Cerebellar nuclear complex (tissue), 1 donor: ENCODE measurements around the gene RAI1.

Experiments
- DNase-seq, 2 experiments: peaks; one replicate each; lab custom pipeline; 2025; lab: John Stamatoyannopoulos, UW

RAI1 gene

DNA sequence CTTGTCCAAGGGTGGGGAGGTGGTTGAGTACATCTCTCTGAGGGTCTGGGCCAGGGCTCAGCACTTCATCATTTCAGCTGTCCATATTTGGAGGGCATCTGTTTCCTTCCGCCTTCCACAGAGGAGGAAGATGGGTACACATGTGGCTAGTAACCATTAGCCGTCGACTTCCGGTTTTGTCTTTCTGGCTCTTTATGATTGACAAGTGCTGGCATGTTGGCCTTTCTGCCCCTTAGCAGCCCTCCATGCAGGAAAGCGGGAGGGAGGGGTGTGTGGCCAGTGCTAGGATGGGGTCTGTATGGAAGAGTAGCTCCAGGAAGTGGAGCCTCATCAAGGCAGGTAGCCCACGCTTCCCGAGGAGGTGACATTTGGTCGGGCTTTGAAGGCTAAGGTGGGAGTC is 69.6 kb downstream of the RAI1 start:
- no peak for DNase-seq

DNA sequence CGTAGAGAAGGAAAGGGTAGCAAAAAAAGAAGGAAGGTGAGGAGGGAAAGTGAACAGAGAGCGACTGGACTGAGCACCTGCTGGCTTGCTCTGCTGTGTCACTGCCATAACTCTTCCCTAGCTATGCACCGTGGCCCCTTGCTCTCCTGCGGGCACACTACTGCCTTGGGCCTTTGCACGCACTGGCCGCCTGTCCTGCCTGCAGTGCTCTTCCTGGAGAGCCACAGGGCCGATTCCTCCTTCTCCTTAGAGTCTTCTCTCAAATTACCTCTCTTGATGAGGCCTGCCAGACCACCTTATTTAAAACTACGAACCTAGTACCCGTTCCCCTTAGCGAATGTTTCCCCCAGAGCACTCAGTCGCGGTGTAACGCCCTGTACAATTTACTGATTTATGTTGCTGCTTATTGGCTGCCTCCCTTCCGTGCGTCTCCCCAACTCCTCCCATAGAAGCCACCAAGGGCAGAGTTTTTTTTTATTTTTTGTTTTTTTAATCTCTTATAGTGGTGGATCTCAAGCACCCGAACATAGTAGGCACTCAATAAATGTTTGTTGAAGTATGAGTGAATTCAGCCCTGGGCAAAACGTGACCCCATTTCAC is 70.3 kb downstream of the RAI1 start:
- DNase-seq, result no peak

DNA sequence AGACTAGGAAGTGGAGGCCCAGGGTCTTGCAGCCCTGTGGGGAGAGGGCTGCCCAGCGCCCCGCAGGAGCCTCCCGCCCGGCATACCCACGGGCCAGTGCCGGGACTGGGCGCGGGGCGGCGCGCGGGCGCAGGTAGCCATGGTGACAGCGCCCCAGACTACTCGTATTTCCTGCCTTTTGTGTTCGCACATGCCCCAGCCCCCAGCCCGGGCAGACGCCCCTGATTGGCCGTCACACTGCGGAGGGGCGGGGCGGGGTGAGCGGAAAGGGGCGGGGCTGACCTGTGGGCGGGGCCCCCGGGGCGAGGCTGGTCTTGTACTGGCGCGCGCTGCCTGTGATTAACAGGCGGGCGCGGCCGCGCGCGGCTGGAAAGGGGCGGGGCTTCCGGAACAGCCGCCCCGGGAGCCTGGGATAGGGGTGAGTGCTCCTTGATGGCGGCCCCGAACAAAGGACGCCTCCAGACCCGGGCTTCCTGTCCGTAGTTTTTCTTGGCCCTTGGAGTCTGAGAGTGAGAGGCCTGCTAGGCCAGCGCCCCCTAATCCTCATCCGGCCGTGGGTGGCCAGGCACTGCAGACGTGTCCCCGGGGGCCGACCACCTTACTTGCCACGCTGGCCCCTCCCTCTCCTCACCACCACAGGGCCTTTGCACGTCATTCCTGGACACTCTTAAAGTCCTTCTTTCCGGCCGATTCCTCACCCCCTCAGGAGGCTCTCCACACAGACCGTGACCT is 71.0 kb downstream of the RAI1 start:
- DNase-seq, result peak; percentile 47 to 52

DNA sequence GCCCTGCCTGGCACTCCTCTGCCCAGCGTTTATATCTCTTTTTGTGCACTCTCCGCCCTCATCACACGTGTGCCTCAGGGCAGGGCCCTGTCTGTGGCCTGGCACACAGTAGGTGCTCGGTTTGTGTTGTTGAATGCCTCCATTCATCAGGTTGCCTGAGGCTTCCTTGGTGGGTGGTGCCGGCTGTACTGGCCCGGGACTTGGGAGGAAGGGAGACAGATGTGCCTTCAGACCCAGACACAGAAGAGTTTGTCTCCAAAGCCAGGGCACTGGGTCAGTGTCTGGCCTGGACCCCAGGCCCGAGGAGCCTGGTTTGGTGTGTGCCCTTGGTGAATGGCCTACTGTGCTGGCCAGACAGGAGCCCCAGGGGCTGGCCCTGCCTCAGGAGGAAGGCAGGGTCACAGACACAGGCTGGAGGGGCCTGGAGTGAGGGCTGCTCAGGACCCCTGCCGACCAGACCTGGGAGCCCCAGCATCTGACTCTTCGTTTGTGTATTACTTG is 71.6 kb downstream of the RAI1 start:
- DNase-seq, result no peak

DNA sequence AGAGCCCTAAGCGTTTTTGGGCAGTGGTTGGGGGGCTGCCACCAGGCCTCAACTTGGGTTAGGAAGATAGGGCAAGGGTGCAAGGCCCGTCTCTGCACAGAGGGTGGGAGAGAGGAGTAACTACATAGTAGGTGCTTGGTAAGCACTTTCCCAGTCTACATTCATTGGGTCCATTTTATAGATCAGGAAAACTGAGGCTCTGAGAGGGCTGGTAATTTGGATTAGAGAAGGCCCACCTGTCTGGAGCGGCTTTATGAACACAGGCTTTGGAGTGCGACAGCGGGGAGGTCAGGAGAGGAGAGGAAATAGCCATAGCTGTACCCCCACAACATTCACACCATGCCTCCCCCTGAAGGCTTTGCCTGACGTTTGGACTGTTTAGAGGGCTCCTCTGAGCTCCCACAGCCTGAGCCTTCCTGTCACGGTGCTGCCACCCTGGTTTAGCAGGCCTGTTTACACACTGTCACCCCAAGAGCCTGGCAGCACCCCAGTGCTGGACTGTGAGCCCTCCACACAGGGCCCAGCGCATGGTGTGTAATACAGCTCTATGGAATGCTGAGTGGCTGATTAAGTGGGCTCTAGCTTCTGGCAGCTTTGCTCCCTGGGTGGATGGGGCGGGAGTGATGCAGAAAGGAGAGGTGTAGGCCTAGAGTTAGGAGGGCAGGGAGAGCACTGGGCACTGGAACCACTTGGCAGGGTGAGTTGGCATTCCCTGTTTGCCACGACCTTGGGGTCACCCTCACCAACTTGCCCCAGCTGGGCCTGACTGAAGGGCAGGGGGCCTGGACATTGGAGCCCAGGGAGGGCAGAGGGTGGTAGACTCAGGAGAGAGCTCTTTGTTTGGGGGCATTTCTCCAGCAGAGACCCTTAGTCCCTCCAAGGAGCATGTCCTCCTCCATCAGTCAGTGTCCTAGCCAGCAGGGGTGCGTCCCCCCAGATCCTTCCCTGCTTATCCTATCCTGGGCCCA is 73.7 kb downstream of the RAI1 start:
- DNase-seq, result no peak

DNA sequence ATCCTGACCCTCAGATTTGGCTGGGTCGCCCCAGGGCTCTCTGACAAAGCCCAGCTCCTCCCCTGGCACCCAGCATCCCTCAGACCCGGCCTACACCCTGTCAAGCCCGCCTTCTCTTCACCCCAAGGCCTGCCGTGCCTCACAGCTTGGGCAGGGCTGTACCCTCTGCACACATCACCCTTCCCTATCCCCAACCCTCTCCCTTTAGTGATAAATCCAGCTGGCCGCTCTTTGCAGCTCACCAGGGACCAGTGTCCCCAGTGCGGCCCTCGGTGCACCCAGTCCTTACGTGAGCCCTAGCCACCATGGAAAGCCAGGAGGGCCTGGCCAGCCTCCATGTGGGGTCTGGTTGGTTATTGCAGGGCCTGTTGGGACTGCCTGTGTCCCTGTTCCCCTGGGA is 74.5 kb downstream of the RAI1 start:
- DNase-seq, result no peak

DNA sequence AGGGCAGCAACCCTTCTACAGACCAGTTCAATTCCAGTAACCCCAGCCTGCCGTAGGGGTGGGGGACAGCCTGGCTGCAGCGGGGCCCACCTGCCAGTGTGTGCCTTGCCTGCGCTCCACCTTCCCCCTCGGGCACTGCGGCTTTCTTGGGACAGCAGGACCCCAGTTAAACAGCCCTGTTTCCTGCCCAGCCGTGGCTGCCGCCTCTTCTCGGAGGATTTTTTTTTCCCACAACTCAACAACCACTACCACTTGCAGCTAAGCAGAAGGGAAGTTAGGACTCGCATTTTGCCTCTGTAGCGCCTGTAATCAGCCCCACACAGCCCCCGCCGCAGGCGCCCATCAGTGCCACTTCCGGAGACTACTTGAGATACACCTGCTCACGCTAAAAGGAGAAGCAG is 76.1 kb downstream of the RAI1 start:
- DNase-seq, result no peak

DNA sequence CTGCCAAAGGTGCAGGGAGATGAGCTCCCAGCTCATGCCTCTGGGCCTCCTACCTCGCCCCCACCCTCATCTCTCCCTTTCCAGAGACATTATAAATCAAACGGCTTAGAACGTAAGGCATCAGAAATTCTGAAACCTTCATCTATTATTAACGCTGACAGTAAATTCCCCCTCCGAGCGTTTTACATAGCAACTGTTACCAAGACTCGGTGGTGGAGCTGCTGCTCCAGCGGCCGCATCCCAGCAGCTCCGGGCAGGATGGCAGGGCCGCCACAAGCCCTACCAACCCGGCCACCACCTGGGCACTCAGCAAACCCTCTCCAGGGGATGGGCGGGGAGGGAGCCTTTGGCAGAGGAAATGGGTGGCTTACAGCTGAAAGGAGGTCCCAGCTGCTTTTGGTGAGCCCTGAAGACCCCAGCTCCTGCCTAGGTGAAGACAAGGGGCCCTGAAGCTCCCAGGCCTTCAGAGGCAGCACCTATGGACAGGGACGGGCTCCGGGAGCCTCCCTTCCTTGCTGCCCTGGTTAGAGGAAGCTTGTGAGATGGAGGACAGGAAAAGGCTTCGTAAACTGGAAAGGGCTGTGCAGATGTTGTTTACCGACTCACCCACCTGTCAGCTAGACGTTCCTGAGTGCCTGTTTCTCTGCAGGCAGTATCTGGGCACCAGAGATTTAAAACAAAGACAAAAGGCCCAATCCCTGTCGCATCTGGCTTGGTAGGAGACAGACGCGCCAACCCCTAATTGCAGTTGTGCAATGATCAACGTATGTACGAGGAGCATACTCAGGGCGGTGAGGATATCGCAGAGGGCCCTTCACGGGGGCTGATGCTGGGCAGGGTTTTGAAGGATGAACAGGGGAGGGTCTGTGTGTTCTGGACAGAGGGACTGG is 76.9 kb downstream of the RAI1 start:
- no peak for DNase-seq

DNA sequence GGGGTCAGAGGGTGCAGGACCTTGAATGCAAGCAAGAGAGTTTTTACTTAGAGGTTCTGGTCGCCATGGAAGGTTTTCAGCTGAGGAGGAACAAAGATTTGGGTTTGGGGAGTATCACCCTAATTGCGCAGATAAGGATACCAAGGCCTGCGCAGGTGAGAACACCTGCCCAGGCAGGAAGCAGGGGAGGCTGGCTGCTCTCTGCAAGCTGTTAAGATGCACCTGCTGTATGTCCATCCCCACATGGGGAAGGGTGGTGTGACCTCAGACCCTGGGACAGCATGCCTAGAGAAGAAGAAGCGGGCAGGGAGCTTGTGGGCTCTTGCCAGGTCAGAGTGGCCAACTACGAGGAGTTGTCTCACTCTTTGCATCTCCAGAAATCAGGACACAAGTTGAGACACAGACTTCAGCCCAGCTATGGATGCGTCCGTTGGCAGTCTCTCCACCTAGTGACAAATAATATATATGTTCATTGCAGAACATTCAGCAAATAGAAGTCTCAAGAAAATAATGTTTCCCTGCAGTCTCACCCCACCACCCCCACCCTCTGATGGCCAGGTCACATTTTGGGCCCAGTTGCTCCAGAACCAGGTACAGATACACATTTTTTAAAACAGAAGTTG is 77.8 kb downstream of the RAI1 start:
- DNase-seq, result no peak

DNA sequence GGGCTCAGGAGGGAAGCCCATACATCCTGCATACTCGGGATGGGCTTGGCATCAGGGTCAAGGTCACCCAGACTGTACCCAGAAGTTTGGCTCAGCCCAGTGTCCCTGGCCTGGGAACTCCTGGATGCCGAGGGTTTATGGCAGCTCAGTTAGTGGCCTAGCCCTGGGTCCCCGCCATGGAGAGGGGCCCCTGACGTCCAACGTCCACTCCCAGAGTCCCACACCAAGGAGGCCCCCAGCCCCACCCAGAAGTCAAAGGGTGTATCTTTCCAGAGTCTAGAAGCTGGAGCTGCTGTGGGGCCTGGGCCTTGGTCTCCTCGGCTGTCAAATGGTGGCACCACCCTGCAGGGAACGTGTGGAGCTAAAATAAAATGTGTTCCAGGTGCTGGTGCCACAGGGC is 79.1 kb downstream of the RAI1 start:
- no peak for DNase-seq

DNA sequence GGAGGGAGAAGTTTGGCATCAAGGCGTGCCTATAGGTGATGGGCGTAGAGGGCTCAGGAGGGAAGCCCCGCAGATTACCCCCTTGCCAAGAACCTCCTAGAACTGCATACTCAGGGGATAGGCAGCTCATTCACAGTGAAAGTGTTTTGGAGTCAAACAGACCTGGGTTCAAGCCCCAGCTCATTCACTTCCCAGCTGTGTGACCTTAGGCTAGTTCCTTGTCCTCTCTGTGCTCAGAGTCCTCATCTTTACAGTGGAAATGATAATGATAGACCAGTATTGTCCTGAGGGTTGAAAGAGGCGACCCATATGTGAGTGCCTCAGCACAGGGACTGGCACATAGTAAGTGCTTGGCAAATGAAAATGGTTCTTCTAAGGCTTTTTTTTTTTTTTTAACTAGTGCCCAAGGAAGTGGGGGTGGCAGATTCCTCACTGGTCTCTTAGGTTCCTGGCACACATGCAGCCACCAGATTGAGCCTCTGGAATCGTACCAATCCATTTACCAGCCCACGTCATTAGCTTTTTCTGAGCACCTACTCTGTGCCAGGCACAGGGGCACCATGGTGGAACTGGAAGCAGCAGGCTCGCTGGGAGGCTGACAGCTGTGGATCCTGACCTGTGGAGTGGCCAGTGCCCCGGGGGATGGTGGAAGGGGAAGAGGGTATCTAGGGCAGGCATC is 79.8 kb downstream of the RAI1 start:
- no peak for DNase-seq

DNA sequence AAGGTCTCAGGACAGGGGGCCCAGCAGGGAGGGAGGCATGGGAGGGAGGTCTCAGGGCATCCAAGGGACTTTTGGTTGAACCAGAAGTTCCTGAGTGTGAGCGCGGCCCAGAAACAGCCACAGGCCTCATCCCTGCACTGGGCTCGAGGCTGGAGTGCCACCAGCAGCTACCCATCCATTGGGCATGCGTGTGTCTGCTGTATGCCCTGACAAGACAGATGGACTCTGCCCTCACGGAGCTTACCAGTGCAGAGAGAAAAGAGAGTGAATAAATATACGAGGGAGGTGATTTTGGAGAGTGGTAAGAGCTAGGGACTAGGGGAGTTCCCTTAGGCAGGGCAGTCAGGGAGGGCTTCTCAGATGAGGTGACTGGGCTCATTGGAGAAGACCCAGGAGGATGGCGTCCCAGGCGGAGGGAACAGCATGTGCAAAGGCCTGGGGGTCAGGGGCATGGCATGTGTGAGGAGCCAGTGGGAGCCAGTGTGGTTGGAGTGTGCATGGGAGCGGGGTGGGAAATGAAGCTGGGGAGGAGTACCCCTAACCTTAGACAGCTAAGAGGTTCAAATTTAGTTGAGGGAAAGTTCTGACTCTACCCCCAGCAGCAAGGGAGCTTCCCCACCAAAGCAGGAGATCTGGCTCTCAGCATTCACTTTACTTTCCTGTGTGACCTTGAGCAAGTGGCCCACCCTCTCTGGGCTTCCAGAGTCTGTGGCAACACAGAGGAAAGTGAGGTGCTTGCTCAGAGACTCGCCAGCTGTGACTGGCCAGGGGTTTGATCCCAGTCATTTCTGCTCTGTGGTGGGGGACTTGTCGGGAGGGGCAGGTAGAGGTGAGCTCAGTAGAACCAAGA is 80.9 kb downstream of the RAI1 start:
- no peak for DNase-seq

DNA sequence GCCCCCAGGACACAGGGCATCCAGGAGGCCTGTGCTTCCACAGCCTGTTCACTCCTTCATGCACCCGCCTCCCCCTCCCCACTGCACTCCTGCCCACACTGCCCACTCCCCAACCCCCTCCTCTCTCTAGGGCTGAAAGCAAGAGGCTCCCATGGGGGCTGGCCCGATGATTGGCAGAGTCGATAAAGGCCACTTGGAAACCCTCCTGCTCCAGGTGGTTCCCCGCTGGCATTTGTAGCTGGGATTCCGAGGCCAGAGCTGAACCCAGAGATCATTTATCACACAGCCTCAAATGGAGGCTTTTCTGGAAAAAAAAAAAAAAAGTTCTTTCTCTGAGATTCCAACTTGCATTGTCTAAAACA is 81.5 kb downstream of the RAI1 start:
- DNase-seq, result no peak

DNA sequence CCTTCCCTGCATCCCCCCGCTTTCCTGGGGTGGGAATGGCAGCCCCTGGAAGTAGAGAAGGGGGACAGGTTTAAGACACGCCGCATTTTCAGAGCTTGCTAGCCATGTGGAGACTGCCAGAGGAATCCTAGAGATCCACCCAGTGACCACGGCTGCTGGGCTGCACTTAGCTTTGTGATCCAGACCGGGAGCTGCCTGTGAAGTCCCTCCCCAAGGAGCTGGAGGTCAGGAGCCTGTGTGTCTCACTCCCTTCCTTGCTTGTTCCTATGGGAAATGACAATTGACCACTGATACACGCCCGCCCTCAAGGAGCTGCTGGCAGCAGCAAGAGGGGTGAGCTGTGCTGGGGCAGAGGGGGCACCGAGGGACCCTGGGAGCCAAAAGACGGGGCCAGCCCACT is 81.9 kb downstream of the RAI1 start:
- DNase-seq, result no peak

DNA sequence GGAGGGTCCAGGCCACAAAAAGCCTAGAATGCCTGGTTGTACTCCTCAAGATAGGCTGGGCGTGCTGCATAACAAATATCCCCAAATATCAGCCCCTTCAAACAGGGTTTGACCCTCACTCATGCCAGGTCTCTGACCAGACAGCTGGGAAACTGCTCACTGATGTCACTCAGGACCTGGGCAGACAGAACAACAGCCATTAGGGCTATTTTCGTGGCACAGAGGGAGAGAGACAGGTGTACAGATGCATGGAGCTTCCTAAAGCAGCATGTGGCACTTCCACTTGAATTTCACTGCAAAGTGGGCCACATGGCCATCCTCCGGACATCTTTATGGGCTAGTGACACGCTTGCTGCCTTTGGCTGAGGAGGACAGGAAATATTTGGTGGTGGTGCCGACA is 82.5 kb downstream of the RAI1 start:
- DNase-seq, result no peak

DNA sequence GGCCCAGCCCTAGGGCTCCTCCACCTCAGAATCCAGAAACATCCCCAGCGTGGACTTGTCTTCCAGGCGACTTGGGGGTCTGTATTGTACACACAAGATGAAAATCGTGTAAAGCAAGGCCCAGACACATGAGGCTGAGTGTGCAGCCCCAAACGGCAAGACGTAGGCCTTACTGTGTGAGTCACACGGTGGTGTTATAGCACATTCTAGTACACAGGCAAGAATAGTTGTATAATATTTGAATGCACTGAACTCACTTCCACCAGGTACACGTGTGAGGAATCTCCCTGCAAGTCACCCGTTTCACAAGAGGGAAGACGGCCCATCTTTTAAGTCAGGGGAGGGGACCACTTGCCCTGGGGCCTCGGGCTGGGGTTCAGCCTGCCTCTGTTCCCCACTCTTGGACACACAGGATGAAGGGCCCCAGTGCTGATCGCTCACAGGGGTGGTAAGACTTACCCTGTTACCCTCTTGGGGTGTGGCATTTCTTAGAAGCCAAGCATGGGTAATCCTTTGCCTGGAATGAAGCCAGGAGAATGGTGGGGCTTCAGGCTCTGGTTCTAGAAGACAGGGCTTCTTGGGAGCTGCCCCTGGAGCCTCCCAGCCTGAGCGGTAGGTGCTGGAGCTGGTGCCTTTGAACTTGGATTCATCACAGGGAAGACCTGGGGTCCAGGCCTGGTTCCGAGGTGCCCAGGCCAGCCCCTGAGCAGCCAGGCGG is 84.3 kb downstream of the RAI1 start:
- no peak for DNase-seq

DNA sequence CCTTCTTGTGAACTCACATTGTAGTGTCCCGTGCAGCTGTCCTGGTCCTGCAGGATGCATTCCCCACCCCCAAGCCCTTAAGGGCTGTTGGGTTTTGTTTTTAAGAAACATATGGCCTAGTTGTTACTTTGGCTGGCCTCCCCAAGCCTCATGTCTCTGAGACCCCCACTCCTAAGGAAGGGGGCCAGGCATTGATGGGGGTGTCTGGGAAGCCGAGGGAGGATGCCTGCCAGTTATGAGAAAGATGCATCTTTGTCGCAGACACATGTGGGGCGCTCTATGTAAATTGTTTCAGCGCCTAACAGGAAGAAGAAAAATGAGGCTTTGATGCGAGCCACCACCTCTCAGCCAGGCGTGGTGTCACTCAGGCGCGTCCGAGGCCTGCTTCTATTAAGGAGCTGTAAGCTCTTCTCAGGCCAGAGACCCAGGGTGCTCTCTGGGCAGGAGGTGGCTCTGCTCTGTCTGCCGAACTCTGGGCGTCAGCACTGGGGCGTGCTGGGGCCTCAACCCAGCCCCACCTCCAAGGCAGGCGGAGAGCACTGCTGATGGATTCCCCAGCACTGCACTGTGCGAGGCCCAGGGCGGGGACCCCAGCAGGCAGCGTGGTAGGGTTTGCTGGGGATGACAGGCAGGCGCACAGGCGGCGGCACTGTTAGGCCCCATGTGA is 85.0 kb downstream of the RAI1 start:
- no peak for DNase-seq

DNA sequence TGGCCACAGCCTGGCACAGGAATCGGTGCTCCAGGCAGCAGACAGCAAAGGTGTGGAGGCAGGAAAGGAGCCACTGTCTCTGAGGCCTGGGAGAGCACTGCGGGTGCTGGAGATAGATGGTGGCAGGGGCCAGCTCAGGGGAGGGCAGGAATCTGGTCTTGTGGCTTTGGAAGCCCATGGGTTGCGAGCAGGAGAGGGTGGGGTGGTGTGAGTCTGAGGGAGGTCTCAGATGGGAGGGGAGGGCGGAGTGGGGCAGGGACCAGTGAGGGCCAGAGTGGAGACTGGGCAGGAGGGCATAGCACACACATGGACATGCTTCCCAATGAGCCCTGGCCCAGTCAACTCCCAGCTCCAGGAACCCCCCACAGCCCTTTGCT is 85.5 kb downstream of the RAI1 start:
- DNase-seq, result no peak
